HG03025 (cell line): Measurements from ENCODE around the gene PODN.

Experiments
- ATAC-seq: cut with Tn5 transposase; IDR thresholded peaks from one replicate; pipeline ENCODE4 v1.9.1; 2021; ENCODE audit warnings: mild to moderate bottlenecking, moderate library complexity; ENCODE audit not compliant: unreplicated experiment, low FRiP score

The PODN gene

DNA sequence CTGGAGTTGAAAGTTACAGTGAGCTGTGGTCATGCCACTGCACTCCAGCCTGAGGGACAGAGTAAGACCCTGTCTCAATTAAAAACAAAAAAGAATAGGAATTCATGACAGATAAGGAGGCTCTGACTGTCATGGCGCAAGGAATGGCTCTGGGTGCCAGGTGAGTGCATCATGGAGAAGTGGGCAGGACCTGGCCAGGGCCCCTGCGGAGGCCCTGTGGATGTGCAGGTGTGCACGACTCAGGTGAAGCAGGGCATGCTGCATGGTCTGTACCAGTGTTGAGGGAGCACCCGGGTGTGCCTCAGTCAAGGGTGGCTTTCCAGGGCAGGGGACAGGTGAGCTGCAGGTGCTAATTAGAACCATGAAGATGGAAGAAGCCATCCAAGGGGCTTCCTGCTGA, 66.4 kb downstream of the PODN start:
- ATAC-seq = no peak

DNA sequence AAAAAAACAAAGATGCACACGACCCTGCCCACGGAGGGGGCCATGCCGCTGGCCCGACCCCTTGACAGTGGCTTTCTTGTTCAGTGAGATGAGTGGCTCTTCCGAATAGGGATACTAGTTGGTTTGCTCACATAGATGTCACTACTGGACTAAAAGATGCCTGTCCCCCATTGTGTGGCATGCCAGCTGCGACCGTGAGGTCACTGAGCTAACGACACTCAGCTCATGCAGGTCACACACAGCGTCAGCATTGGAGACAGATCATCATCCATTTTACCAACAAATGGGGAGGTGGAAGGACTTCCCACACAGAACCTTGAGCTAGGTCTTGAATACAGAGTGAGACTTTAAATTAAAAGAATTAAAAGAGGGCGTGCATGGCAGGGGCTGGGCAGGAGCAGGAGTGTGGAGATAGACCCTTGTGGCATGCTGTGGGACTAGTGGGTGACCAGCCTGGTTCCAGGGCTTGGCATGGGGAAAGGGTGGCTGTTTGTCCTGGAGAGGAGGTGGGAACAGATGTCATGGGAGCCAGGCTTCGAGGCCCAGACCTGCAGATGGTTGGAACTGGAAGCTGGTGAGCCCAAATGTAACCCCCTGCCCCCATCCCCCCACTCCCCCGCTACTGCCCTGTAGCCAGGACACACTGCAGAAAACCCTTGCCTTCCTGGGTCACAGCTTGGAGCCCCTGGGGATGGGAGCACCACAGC, 68.0 kb downstream of the PODN start:
- no peak for ATAC-seq

GRCh38 chr1:53130598-53130877, 68.5 kb downstream of the PODN start:
- ATAC-seq = no peak

DNA sequence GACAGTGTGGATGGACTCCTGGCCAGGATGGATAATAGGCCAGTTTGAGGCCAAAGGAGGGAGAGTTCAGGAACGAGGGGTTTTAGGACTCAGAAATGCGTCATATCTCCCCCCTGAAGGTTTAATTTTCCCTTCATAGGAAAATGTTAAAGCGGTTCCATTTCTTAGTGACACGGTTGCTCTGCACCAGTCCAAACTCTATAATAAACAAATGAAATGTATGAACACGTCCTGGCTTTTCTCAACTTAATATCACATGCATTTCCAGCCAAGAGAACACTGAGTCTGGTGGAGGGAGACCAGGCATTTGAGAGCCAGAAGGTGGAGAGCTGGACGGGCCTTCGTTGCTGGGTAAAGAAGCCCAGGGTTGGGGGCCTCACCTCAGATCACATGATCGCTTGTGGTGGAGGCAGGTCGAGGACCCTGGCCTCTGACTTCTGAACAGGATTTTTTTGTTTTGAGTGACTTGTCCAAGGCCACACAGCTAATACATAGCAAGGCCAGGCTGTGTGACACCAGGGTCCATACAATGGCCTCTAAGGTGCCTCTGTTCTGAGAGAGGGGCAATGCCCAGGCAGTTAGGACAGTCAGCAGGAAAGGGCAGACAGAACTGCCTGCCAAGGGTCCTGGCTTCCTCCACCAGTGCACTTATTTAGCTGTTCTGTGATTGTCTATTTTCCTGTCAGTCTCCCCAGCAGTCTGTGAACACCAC, 69.0 kb downstream of the PODN start:
- ATAC-seq = no peak

DNA sequence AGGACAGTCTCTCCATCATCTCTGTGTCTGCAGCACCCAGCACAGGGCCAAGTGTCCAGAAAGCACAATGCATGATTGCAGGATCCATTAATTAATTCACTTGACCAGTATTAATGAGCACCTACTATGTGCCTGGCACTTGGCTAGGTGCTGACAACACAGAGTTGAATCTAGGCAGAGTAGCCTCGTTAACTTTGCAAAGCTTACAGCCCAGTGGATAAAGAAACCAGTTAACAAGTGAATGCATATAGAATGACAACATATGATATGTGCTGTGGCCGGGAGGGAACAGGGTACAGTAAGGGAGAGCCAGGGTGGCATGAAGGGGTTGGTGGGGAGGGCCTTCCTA, 69.6 kb downstream of the PODN start:
- no peak for ATAC-seq

GRCh38 chr1:53132176-53132575, 70.2 kb downstream of the PODN start:
- ATAC-seq = no peak

DNA sequence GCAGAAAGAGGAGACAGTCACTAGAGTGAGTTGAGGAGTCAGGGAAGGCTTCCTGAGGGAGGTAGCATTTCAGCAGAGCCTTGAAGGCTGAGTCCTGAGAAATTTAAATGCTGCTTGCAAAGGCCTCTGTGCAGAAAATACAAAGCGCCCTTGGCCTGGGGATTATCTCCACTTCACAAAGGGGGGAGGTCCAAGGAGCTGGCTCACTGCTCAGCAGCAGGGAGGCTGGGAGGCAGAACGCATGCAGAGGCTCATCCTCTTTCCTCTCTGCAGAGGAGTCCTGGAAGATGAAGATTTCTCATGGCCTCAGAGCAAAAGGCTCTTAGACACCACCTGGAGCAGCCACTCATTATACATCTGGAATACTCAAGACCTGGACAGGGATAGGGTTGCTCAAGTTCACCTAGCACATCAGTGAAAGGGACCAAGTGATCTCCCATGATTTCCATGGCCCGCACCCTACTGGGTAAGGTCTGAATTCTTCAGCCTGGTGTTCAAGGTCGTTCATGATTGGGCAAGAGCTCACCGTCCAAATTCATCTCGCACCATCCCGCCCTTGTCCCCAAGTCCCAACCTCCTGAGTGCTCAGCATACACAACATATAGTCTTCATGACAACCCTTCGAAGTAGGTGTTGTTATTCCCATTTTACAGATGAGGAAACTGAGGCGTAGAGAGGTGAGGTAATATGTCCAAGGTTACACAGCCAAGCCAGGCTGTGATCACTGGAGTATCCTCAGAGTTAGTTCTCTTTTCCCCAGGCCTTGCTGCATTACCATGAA, 71.4 kb downstream of the PODN start:
- no peak for ATAC-seq

DNA sequence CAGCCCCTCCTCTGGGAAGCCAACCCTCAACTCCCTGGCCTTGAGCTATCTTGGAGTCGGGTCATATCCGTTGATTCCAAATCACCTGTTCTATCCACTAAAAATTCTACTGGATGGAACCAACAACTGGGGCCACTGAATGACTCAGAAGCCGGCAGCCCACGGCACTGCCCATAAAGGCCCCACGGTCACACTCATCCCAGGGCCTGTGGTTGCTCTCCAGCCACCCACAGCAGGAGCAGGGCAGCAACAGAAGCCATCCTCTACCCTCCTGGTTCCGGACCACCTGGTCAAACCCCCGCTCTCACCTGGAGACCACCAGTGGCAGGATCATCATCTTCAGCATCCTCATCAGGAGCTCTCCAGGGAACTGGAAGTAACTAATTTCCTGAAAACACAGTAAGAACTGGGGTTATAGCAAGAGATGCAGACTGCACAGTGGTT, 72.1 kb downstream of the PODN start:
- no peak for ATAC-seq
